AG10803 (cell line): ENCODE measurements around the gene NAA80.

Experiments
- DNase-seq: peaks from one replicate; pipeline ENCODE4 v3.0.0; 2010; ENCODE audit warnings: low read depth
- H3K4me3 ChIP-seq: 2 replicates; pipeline ENCODE4 v1.5.1; 2011; ENCODE audit warnings: mild to moderate bottlenecking, low read length, control low read depth
- TF ChIP-seq, protein P1 (sequence below): conservative IDR thresholded peaks from 2 replicates; pipeline ENCODE4 v1.5.1; 2011; ENCODE audit warnings: mild to moderate bottlenecking, low read length, control low read depth, inconsistent platforms

Gene NAA80

DNA sequence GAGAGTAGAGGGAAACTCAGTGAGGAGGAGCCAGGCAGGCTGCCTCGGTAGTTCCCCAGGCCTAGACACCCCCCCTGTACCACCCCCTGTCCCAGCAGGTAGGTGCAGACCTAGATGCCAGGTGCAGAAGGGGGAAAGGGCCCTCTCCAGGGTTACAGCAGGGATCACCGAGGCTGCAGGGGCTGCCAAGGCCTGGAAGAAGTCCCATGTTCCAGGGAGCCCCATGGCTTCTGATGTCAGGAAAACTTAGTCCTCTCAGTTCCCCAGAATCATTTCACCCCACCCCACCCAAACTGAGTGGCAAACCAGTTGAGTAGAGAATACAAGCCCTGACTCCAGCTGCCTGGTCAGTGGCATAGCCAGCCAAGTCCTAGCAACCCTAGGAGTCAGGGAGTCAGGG lies 37.7 kb downstream of the NAA80 start:
- DNase-seq = no peak
- TF ChIP-seq, protein P1, sequence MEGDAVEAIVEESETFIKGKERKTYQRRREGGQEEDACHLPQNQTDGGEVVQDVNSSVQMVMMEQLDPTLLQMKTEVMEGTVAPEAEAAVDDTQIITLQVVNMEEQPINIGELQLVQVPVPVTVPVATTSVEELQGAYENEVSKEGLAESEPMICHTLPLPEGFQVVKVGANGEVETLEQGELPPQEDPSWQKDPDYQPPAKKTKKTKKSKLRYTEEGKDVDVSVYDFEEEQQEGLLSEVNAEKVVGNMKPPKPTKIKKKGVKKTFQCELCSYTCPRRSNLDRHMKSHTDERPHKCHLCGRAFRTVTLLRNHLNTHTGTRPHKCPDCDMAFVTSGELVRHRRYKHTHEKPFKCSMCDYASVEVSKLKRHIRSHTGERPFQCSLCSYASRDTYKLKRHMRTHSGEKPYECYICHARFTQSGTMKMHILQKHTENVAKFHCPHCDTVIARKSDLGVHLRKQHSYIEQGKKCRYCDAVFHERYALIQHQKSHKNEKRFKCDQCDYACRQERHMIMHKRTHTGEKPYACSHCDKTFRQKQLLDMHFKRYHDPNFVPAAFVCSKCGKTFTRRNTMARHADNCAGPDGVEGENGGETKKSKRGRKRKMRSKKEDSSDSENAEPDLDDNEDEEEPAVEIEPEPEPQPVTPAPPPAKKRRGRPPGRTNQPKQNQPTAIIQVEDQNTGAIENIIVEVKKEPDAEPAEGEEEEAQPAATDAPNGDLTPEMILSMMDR = no peak
- H3K4me3 ChIP-seq = no peak overlapping the region

- TF ChIP-seq, protein P1 = no peak
- H3K4me3 ChIP-seq = peak overlapping the region; percentile 60
- no peak for DNase-seq
Observed at GRCh38 chr3:50260942-50261441, 38.2 kb downstream of the NAA80 start.

DNA sequence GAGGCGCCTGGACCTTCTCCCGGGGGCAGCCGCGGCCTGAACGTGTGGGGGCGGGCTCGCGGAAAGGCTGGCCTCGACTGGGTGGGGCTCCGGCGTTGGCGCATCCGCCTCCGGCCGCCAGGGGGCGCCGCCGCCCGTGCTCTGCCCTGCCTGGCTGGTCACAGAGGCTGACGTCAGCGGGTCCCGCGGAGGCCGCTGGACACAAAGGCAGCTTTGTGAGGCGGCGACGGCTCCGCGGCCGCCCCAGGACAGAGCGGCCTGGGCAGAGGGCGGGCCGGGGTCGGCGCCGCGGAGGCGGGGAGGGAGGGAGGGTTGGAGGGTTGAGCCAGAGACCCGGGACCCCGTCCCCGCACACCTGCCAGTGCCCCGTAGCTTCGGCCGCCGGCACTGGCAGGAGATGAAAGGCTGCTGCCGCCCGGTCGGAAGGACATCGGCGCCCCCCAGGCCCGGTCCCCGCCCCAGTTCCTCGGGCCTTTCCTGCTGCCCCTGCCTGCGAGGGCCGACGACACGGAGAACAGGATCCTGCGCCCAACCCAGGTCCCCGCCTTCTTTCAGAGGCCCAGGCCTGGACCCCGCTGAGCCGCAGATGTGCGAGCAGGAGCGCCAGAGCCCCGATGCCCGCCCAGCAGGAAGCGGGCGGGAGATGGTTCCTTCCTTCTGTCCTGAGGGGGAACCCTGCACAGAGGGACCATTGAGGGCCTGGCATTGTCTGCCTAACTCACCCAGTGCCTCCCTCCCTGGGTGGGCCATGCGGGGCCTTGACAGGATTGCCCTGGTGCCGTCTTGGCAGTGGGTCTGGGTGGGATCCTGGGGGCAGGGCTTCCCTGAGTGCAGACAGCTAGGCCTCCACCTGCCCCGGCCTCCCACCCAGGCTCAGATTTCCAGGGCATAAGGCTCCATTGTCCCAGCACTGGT lies 38.9 kb downstream of the NAA80 start:
- TF ChIP-seq, protein P1 = peak; percentile 59
- peak; percentile 86 for DNase-seq
- peak overlapping the region; percentile 60 for H3K4me3 ChIP-seq

DNA sequence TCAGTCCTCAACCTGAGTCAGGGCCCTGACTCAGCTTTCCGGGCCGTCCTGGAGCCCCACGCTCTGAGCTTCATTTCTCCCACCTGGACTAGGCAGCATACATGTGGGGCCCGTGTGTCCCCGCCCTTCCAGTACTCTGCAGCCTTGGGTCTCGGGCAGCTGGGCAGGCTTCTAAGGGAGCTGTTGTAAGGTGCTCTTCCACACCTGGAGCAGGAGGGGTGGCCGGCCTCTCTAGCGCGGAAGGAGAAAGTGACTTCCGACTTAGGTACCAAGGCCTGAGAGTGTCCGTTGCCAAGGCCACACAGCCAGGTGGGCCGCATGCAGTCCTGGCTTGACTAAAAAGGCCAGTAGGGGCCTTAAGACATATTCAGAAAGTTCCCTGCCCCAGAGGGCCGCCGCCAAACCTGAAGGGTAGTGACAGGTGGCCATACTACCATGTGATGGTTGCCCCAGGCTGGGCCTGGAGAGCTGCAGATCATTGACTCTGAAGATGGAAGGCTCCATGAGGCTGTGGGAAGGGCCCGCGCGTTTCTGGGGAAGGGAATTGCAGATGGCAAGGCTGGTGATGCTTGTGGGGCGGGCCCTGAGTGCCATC lies 39.7 kb downstream of the NAA80 start:
- DNase-seq = no peak
- H3K4me3 ChIP-seq = no peak overlapping the region
- TF ChIP-seq, protein P1 = no peak

DNA sequence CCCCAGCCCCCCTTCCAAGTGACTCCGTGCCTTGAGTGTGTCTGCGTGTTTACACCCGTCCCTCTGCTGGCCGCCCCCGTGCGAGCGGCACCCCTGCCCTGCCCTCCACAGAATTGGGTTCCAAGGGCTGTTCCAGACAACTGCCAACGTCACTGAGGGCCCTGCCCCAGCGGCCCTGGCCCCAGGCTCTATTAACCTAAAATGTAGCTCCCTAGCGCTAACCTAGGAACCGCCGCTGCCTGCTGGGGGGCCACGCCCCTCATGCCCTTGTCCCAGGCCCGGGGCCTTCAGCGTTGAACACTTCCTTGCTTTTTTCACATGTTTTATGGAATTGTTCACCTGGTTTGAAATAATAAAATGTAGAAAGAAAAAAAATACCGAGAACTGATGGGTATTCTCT lies 40.2 kb downstream of the NAA80 start:
- H3K4me3 ChIP-seq = no peak overlapping the region
- no peak for DNase-seq
- TF ChIP-seq, protein P1 = no peak

- TF ChIP-seq, protein P1 = no peak
- no peak for DNase-seq
- H3K4me3 ChIP-seq = no peak overlapping the region
Observed at GRCh38 chr3:50258029-50258680, 41.0 kb downstream of the NAA80 start.
